ENCODE data around the gene HABP2.

HABP2 gene

DNA sequence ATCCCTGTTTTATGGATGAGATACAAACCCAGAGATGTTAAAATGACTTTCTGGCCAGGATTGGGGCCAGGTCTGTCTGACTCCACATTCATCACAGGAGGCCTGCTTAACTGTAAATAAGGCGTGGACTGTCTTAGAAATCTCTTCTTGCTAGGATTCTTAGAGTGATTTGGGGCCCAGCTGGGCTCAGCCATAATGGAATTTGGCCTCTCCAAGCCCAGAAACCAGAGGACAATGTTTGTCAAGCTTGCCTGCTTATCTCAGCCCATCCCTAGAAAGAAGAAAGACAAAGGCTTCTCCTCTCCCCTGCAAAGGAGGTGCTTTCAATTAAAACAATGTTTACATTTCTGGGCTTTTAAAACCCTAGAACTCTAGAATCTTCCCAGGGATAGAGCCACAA is 2.9 kb downstream of the HABP2 start:
- DNase-seq (ENCODE audit: low read depth in 1 of 2, low spot score in 1 of 2), result no peak

DNA sequence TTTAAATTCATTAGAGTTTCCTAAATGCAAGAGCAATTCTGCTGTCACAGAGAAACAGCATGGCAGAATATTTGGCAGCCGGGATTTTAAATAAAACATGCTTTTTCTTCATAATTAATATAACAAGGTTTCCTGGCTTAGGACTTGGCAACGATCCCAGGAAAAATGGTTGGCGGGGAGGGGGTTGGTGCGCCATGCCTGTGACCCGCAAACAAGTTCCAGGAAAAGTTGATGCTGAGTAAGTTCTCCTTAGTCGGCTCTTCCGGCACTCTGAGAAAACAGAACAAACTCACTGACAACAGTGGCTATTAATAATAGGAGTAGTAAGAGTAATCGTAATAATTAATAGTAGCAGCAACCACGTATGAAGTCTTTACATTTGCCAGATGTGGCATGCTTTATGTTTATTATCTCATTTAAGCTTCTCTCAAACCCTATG is 4.6 kb downstream of the HABP2 start:
- DNase-seq (ENCODE audit: low read depth in 1 of 2, low spot score in 1 of 2), result no peak

DNA sequence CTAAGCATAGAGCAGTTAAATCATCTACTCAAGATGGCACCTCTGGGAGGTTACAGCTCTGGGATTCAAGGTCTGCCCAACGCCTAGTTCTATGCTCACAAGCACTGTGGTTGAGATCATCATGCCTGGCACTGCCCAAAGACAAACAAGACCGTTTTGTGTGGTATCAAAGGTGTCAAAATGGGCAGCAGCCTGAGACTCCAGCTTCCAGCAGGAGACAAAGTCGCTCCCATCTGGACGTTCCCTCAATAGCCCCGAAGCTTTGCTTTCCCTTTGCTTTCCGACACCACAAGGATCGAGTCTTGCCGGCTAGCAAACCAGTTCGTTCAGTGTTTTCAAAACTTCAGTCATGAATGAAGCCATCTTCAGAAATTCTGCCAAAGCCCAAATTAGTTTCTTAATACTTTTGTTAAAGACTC is 5.1 kb downstream of the HABP2 start:
- DNase-seq (ENCODE audit: low read depth in 1 of 2, low spot score in 1 of 2), result no peak

DNA sequence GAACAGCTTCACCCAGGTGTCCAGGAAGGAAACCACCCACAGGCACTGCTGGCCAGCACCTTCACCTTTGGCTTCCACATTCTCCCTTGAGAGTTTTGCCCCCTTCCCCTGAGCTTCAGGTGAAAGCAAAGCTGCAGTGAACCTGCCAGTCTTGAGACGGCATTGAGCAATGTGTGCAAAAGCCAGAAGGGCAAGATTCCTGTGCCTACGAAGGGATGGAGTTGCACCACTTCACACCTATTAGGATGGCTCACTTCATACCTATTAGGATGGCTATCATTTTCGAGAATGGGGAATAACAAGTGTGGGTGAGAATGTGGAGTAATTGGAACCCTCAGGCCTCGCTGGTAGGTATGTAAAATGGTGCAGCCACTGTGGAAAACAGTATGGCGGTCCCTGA is 7.2 kb downstream of the HABP2 start:
- DNase-seq (ENCODE audit: low read depth in 1 of 2, low spot score in 1 of 2), result no peak

DNA sequence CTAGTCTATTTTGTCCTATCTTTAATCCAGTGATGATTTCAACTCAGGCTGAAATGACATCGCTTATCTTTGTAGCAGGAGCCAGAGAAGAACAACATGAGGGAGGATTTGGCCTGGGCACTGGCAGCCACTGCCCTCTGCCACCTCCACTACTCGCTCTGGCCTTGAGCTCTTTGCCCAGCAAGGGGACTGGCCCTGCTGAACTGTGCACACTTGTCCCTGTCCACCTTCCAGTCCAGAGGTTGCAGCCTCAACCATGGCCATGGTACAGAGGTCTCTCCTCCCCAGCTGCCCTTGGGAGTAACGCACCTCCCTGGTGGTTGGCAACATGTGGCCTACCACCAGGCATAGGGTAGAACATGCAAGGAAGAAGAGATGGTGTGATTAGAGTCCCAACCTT is 8.4 kb downstream of the HABP2 start:
- DNase-seq (ENCODE audit: low read depth in 1 of 2, low spot score in 1 of 2), result no peak

DNA sequence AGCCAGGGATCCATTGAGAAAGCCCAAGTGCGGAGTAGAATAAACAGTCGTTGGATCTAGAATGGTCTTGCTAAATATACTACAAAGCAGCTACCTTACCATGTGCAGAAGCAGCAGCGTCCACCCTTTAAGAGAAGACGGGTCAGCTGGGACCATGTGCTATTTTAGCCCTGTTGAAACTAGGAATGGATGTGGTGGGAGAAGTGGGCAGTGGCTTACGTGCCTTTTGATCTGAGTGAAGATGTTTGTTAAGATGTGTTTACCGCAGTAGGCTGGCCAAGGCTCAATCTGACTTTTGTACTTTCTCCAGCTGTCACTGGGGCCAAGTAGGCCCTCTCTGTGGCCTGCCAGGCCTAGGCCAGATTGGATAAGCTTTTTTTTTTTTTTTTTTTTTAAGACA is 9.2 kb downstream of the HABP2 start:
- no peak for DNase-seq (ENCODE audit: low read depth in 1 of 2, low spot score in 1 of 2)

DNA sequence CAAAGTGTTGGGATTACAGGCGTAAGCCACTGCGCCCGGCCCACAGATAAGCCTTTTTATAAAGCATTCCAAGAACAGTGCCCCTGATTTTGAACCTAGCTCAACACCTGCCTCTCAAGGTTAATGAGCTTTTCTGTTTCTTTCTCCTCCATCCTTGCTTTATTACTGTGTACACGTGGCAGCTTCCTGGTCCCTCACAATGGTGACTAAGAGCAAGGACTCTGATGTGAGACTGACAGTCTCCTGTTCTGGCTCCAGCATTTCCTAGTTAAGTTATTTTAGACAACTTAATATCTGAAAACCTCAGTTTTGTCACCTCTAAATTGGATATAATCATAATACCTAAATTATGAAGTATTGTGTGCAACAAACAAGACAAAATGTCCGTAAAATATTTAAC is 9.9 kb downstream of the HABP2 start:
- no peak for DNase-seq (ENCODE audit: low read depth in 1 of 2, low spot score in 1 of 2)

DNA sequence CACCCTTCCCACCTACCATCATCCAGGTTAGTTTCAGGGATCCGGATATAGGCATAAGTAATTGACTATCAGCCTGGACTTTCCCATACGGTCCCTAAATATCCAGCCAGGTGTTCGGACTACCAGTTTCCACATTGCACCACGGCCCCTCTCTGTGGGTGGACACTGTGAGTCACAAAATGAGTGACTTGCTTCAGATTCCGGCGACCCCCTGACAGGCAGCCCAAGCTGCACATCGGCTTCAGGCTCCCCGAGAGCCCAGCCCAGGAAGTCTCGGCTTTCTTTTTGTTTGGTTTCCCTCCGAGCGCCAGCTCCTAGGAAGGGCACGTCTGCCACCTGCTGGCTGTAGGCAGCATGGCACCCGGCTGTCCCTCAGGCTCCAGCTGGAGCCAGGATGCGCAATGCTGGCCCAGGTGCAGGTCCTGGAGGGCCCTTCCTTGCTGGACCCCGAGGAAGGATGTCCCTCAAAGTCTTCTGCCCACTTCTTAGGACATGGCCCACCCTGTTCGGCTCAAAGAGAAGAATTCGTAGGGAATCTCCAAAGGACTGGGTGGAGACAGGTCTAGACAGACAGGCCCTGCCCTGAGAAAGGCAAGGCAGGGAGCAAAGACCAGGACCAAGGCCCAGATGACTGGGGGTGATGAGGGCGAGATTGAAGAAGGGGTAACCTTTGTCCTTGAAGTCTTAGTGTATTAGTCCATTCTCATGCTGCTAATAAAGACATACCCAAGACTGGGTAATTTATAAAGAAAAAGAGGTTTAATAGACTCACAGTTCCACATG is 10.6 kb downstream of the HABP2 start:
- DNase-seq (ENCODE audit: low read depth in 1 of 2, low spot score in 1 of 2), result peak; percentile 43 to 51

DNA sequence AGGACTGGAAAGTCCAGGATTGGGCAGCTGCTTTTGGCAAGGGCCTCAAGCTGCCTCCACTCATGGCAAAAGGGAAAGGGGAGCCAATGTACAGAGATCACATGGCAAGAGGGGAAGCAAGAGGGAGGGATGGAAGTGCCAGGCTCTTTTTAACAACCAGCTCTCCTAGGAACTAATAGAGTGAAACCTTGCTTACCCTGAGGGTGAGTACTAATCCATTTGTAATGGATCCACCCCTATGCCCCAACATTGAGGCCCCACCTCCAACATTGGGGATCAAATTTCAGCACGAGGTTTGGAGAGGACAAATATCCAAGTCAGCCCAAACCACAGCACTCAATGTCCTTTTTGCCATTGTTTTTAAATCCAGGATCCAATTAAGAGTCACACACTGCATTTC is 12.5 kb downstream of the HABP2 start:
- DNase-seq (ENCODE audit: low read depth in 1 of 2, low spot score in 1 of 2), result no peak

DNA sequence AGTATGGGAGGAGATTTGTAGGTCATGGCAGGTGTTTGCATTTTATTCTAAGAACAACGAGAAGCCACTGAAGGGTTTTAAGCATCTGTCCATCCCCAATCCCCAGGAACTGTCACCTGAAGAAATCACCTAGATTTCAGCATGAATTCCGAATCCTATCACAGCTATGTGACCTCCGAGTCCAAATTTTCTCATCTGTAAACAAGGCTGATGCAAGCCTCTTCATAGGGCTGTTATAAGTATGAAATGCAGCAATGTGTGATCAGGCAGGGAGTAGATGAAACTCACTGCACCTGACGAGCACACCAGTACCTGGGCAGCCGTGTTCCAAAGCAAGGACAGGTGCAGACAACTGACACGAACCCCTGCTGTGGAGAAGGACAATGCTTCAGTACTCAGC is 14.0 kb downstream of the HABP2 start:
- DNase-seq (ENCODE audit: low read depth in 1 of 2, low spot score in 1 of 2), result no peak

DNA sequence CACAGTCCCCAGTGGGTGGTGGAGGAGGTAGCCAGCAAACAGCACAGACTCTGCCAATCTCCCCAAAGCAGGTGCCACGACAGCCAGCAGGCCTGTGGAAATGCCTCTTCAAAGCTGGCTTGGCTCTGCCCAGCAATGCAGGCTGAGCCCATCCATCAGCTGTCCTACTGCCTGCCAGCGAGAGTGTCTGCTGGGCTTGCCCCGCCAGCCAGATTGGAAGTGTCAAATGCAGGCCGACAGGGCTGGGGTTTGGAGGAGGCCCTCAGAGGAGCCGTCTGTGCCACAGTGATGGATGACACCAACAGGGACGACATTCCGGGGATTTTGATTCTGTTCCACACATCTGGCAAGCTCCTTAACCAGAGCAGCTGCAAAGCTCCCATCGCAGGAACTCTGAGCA is 16.7 kb downstream of the HABP2 start:
- no peak for DNase-seq (ENCODE audit: low read depth in 1 of 2, low spot score in 1 of 2)

DNA sequence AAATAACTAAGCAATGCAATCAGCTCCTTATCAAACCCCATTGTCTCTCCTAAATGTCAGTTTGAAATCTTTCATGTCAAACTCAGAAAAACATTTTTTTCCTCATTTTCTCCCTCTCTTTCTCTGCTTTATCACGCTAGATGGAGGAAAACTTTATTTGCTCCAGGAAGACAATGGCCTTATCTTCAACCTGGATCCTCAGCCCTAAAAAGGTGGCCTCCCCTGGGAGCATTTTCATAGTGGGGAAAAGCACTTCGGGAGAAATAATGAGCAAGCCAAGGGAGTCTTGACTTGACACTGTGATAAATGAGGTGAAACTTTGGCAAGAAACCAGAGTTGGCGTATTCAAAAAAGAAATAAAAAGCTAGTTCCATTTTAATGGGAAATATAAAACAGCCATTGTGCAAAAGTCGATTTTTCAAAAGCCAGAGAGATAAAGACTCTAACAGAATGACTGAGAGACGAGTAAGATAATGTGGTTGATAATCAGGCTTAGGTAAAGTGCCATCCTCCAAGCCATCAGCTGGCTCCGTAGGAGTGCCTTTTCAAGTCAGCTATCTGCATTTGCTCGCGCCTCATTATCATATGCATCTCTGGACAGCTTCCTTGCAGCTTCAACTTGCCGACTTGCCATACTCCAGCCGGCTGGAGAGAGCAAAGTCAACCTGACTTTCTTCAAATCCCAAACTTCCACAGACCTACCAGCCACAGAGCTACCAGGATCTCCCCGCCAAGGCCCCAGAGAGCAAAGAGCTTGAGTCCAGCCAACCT is 19.9 kb downstream of the HABP2 start:
- no peak for DNase-seq (ENCODE audit: low read depth in 1 of 2, low spot score in 1 of 2)

DNA sequence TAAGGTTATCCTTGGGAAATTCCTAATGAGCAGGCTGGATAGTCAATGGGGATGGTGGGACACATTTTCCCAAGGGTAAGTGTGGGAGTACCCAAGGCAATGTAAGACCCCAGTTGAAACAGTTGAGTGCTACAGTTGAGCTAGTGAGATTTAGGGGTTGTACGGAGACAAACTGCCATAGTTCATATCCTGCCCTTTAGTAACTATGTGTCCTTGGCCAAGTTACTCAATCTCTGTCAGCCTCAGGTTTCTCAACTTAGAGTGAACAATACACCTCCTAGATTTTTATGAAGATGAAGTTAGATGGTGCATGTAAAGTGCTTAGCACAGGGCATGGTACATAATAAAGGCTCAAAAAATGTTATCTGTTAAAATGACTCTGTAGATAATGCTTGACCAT is 20.5 kb downstream of the HABP2 start:
- no peak for DNase-seq (ENCODE audit: low read depth in 1 of 2, low spot score in 1 of 2)

DNA sequence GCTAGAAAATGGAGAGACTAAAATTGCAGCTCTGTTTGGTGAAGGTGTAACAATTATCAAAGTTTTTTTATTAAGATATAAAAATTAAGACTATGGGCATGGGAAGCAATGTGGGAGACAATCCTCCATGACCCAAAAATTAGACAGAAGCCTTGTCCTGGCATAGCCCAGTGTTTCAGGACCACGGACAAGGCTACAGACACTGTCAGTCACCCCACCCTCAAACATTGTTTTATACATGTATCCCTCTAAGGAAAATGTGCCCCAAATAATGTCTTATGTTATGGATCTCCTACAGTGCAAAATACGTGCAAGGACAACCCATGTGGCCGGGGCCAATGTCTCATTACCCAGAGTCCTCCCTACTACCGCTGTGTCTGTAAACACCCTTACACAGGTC is 24.0 kb downstream of the HABP2 start:
- no peak for DNase-seq (ENCODE audit: low read depth in 1 of 2, low spot score in 1 of 2)

DNA sequence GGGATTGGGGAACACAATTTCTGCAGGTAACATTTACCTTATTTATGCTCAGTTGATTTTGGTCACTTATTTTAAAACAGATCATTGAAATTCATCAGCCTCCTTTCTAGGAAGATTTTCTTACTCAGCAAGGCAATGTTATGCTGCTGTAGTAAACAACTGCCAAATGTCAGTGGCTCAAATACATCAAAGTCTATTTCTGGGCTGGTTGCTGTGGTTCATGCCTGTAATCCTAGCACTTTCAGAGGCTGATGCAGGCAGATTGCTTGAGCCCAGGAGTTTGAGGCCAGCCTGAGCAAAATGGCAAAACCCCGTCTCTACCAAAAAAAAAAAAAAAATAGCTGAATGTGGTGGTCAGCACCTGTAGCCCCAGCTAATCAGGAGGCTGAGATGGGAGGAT is 25.9 kb downstream of the HABP2 start:
- DNase-seq (ENCODE audit: low read depth in 1 of 2, low spot score in 1 of 2), result no peak

DNA sequence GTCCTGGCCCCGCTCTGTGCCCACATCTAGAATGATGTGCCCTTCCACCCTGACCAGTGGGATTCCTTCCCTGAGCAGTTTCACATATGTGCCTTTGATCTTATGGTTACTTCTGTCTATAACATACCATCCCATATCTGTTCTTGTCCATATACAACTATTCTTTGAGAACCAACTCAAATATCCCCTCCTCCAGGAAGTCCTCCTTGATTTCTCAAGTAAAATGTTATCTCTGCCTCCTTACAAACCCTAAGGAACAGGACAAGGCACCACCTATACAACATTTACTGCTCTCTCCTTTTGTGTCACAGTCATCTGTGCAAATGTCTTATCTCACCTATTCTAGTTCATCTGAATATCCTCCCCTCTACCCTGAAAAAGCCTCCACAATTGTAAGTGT is 28.2 kb downstream of the HABP2 start:
- DNase-seq (ENCODE audit: low read depth in 1 of 2, low spot score in 1 of 2), result no peak

DNA sequence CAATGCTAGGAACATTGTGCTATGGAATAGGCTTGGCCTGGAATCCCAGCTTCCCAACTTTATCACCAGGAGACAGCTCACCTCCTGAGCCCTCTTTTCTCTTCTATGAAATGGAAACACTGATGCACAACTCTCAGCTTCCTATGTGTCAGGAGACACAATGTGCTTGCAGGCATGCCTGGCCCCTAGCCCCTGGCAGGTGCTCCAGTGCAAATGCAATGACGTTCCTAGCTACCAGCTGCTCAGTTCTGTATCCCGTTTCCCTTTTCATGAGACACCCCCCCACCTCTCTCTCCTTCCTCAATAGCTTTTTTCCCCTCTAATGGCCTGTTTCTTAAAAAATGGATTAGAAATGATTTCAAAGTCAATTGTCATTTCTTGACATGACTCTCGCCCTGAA is 30.7 kb downstream of the HABP2 start:
- no peak for DNase-seq (ENCODE audit: low read depth in 1 of 2, low spot score in 1 of 2)

DNA sequence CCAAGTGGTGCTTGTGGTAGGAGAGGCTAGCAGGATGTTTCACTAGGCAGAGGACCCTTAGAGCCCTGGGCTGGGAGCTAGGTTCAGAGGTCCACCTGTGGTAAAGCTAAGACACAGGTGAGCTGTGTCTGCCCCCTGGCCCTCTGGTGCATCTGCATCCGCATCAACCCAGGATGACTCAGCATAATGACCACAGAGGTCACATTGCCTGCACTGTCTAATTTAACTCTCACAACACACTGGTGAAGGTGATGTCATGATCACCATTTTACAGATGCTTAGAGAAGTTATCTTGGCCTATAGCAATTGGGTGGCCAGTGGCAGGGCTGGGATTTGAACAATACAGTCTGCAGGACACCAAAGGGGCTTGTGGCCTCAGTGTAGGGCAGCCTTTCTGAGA is 33.1 kb downstream of the HABP2 start:
- DNase-seq (ENCODE audit: low read depth in 1 of 2, low spot score in 1 of 2), result no peak

DNA sequence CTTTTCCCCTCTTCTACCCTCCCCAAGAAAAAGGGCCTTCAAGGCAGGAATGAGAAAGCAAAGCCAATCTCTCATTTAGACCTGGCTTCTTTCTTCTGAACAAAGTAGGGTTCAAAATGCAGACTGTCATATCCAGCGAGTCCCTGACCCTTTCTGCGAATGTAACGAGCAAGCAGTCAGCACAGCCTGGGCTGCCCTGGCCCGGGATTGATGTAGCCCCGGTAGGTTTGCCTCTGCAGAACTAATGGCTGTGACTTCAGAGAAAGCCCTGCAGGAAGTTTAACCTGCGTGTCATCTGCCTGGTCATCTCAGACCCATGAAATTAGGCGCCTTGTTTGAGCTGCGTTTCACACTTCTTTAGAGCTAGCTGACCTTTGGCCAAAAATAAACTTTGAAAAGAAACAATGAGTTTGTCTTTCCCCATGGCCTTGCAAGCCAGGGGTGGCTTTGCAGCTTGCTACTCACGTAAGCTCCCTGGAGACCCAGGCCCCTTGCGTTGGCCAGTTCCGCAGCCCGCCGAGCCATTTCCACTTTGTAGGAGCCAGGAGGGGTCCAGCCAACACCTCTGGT is 36.4 kb downstream of the HABP2 start:
- no peak for DNase-seq (ENCODE audit: low read depth in 1 of 2, low spot score in 1 of 2)

DNA sequence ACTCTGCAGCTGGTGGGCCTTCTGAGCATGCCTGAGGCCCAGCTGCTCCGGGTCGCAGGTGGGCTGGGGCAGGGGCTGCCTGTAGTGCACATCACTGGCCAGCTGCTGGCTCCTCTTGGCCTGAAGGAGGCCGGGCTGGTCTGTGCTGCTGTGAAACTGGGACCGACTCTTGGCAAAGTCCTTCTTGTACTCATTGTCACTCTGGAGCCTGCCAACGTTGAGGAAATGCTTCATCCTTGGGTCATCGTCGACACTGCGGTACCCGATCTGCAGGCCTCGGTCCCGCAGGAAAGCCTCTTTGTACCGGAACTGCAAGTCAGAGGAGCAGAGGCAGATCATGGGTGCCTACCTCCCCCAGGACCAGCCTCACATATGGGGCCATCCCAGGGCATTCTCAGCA is 37.7 kb downstream of the HABP2 start:
- DNase-seq (ENCODE audit: low read depth in 1 of 2, low spot score in 1 of 2), result no peak

DNA sequence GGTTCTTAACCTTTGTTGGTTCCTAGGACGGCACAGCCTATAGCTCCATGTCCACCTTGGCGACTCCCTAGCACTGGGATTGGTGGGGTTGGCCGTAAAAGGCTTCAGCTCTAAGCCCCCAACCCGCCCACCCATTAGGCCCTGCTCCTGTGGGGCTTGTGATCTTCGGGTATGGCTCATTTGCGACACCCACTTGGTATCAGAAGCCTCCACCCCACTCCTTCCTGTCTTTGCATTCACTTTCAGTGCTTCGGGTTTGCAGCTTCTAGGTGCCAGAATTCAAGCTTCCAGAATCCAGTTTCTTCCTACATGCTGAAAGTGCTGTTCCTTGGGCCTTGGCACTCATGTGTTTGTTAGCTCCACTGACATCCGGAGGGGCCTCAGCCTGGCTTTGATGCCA is 39.5 kb downstream of the HABP2 start:
- DNase-seq (ENCODE audit: low read depth in 1 of 2, low spot score in 1 of 2), result no peak

DNA sequence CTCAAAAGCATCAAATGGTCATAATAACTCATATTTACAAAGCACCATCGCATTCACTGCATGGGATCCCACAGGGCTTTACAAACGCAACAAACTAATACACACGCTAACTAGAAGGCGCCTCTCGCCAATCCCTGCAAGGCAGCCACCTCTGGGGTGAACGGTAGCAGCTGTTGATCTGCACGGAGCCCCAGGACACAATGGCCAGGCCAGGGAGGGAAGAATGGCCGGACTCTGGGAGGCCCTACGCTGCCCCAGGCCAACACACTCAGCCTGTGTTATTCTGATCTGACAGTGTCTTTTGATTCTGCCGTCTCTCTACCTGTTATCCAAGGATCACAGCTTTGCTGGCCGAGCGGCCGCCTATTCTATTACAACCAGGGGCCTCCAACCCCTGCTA is 41.8 kb downstream of the HABP2 start:
- no peak for DNase-seq (ENCODE audit: low read depth in 1 of 2, low spot score in 1 of 2)
